OCI-LY3 (cell line): ENCODE measurements around the gene ERICH3.

ENCODE experiments used
- CTCF ChIP-seq: fragments of 200-600, 300-600 bp; sonication (generic); IDR thresholded peaks from 2 replicates; pipeline ENCODE4 v1.5.1; 2014; ENCODE audit warnings: antibody characterized with exemption, low read length, low read depth
- EZH2phosphoT487 ChIP-seq: fragments of 200-600 bp; shearing (Covaris generic); IDR thresholded peaks from 2 replicates; pipeline ENCODE4 v1.6.1; 2018; ENCODE audit warnings: antibody characterized with exemption, mixed run types, low read depth

GRCh38 chr1:74650561-74650960, 23.0 kb downstream of the ERICH3 start:
- TF ChIP-seq CTCF: no peak
- TF ChIP-seq EZH2phosphoT487: no peak
